ENCODE measurements around the gene F2RL3. TPM values are rescaled to one million over a fixed set of nuclear protein-coding genes. Genes with fewer than 3 reads are reported as not detected.
A peak's percentile ranks its signal among the peaks of the same experiment; 100 is the strongest.

The F2RL3 gene
- total and polyA plus RNA-seq, 9 of the 15 experiments (the other 6 are each of a cell fraction or from before 2014, with no cell fraction given) = 1.4 to 27.6 (median 11.9) TPM

DNA sequence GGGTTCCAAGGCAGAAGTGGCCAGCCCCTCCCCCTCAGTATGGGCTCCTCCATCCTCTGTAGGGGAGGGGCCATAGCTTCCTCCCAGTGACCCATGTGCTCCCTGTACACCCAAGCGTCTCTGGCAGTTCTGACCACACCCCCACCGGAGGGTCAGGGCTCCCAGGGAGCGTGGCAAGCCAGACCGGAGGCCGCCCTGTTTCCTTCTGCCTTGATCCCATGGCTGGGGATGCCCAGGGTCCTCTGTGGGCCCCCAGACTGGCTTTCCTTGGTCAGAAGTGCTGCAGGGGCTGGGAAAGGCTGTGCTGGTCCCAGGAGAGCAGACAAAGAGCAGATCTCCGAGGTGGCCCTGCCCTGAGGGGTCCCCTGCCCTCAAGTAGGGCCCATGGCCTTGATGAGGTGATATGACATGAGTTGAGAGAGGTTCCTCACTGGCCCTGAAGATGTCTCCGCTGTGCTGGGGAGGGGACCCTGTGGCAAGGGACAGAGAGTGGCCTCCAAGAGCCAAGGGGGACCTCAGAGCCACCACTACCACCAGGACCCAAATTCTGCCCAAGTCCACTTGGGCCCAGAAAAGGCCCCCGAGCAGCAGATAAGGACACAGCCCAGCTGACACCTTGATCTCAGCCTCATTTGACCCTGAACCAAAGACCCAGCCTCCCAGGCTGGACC lies 7.8 kb upstream of the F2RL3 start:
- Histone ChIP-seq H3K4me3 (no peak overlapping the region), H4K20me1 (replicated peaks; ENCODE audit: control insufficient read depth, insufficient read depth, low read length) (no peaks in the 10 kb centered on the region), H3K9me3 (replicated peaks; ENCODE audit: control insufficient read depth, insufficient read depth, low read depth, low read length) (peaks cover 13% of the 10 kb centered on the region), H3K36me3 (ENCODE audit: control insufficient read depth, insufficient read depth, low read length) (peaks cover 43% of the 10 kb centered on the region; the same call in 2 of the 3 replicates), H3K79me2 (ENCODE audit: control insufficient read depth, insufficient read depth, low read length) (no peaks in the 10 kb centered on the region), H3K27ac (ENCODE audit: extremely low read depth, low read depth, low read length) (no peak overlapping the region), H2AFZ (ENCODE audit: low read depth, low read length) (no peak overlapping the region), H3K9ac (ENCODE audit: insufficient read depth in 1 of 2, low read depth in 2 of 2, low read length in 2 of 2) (no peak overlapping the region), H3K4me1 (replicated peaks in 1 of 2; ENCODE audit: control insufficient read depth in 2 of 2, insufficient read depth in 2 of 2, low read length in 2 of 2) (peaks cover 0 to 9% of the 10 kb centered on the region in 2 experiments; a peak in 2 of 5 replicates), H3K4me2 (ENCODE audit: insufficient read depth, low read length) (no peak overlapping the region), H3K27me3 (ENCODE audit: control insufficient read depth in 2 of 2, insufficient read depth in 2 of 2, low read length in 2 of 2) (no peaks in the 10 kb centered on the region), H3K9me1 (ENCODE audit: control insufficient read depth, insufficient read depth, low read length) (no peaks in the 10 kb centered on the region)
- intact Hi-C loops (cut with micrococcal nuclease) (no loop called here), in situ Hi-C loops (cut with MboI) (no loop called here)
- no peak for FAIRE-seq
- DNase-seq (ENCODE audit: extremely low read depth in 1 of 4, low spot score in 3 of 4) = no peak
- POLR2A ChIA-PET = no interaction called here
- BruUV-seq (replicated peaks) = no TSS peak
- WGBS (ENCODE audit: insufficient coverage, low coverage, missing lambda C conversion rate) = 85% methylated on average over 7 of the region's 8 CpGs
- TF ChIP-seq POLR2G (IDR thresholded peaks at IDR 0.05; ENCODE audit: low read depth, low read length) = peak; percentile 52; the same call in 1 of the 2 replicates
- TF ChIP-seq, protein P1, sequence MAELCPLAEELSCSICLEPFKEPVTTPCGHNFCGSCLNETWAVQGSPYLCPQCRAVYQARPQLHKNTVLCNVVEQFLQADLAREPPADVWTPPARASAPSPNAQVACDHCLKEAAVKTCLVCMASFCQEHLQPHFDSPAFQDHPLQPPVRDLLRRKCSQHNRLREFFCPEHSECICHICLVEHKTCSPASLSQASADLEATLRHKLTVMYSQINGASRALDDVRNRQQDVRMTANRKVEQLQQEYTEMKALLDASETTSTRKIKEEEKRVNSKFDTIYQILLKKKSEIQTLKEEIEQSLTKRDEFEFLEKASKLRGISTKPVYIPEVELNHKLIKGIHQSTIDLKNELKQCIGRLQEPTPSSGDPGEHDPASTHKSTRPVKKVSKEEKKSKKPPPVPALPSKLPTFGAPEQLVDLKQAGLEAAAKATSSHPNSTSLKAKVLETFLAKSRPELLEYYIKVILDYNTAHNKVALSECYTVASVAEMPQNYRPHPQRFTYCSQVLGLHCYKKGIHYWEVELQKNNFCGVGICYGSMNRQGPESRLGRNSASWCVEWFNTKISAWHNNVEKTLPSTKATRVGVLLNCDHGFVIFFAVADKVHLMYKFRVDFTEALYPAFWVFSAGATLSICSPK (IDR thresholded peaks at IDR 0.05; ENCODE audit: borderline replicate concordance) = no peak
- no peak for ATAC-seq
- CTCF ChIA-PET (ENCODE audit: low intra/inter-chr PET ratio) = no interaction called here

DNA sequence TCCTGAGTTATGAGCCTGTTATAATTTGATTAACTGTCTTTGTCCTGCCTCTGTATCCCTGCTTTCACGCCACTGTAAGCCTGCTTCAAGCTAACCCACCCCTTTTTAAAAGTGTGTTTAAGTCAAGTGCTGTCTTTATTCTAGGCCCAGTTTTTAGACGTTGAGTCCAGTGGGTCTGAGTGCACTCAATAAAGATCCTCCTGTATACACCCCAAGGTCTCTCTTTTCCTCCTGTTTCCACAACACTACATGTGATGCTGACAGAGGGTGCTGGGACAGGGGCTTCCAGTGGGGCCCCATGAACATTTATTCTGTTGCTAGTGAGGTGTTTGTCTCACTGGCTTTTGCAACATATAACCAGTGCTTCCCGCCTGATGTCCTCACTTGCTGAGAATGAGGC lies 6.7 kb upstream of the F2RL3 start:
- Histone ChIP-seq H3K36me3 (ENCODE audit: control insufficient read depth, insufficient read depth, low read length) (peaks cover 32% of the 10 kb centered on the region; the same call in 2 of the 3 replicates), H2AFZ (ENCODE audit: low read depth, low read length) (no peak overlapping the region), H3K4me1 (replicated peaks in 1 of 2; ENCODE audit: control insufficient read depth in 2 of 2, insufficient read depth in 2 of 2, low read length in 2 of 2) (peaks cover 5 to 8% of the 10 kb centered on the region in 2 experiments; a peak in 4 of 5 replicates), H3K9me1 (ENCODE audit: control insufficient read depth, insufficient read depth, low read length) (no peaks in the 10 kb centered on the region), H3K27ac (ENCODE audit: extremely low read depth, low read depth, low read length) (no peak overlapping the region), H3K4me3 (no peak overlapping the region), H3K27me3 (ENCODE audit: control insufficient read depth in 2 of 2, insufficient read depth in 2 of 2, low read length in 2 of 2) (no peaks in the 10 kb centered on the region), H3K9me3 (replicated peaks; ENCODE audit: control insufficient read depth, insufficient read depth, low read depth, low read length) (peaks cover 13% of the 10 kb centered on the region), H3K4me2 (ENCODE audit: insufficient read depth, low read length) (no peak overlapping the region), H3K9ac (ENCODE audit: insufficient read depth in 1 of 2, low read depth in 2 of 2, low read length in 2 of 2) (no peak overlapping the region), H3K79me2 (ENCODE audit: control insufficient read depth, insufficient read depth, low read length) (no peaks in the 10 kb centered on the region), H4K20me1 (replicated peaks; ENCODE audit: control insufficient read depth, insufficient read depth, low read length) (no peaks in the 10 kb centered on the region)
- BruUV-seq (replicated peaks) = no TSS peak
- ATAC-seq (no peak), DNase-seq (ENCODE audit: extremely low read depth in 1 of 4, low spot score in 3 of 4) (peak in 1 of 4 experiments; percentile 32), FAIRE-seq (no peak)
- in situ Hi-C loops (cut with MboI) = no loop called here
- POLR2A ChIA-PET = interaction anchor here (0.7 kb wide), 1 partner anchor 112 kb away, joined by 3 read pairs; no protein-coding TSS in a partner anchor
- CTCF ChIA-PET (ENCODE audit: low intra/inter-chr PET ratio) = no interaction called here
- intact Hi-C loops (cut with micrococcal nuclease) = no loop called here
- WGBS (ENCODE audit: insufficient coverage, low coverage, missing lambda C conversion rate) = 55% methylated on average over 3 of the region's 3 CpGs
- TF ChIP-seq ZBTB1 (CRISPR knock-in tag; IDR thresholded peaks at IDR 0.05; ENCODE audit: borderline replicate concordance, low read depth) (no peak), HLTF (IDR thresholded peaks at IDR 0.05) (0 out of 2 replicates have a peak, but pooled peaks have one; percentile 59), KLF6 (CRISPR knock-in tag; IDR thresholded peaks at IDR 0.05; ENCODE audit: borderline replicate concordance) (no peak), MCM3 (IDR thresholded peaks at IDR 0.05) (no peak), SRSF3 (IDR thresholded peaks at IDR 0.05; ENCODE audit: insufficient read depth, low read length) (no peak), OTX1 (CRISPR knock-in tag; IDR thresholded peaks at IDR 0.05) (no peak), SETDB1 (IDR thresholded peaks at IDR 0.05; ENCODE audit: low read length) (no peak), ZNF551 (CRISPR knock-in tag; IDR thresholded peaks at IDR 0.05) (no peak), KLF10 (CRISPR knock-in tag; IDR thresholded peaks at IDR 0.05) (no peak), SREBF1 (IDR thresholded peaks at IDR 0.05; ENCODE audit: borderline replicate concordance, low read depth, low read length) (no peak)
- TF ChIP-seq, protein P2, sequence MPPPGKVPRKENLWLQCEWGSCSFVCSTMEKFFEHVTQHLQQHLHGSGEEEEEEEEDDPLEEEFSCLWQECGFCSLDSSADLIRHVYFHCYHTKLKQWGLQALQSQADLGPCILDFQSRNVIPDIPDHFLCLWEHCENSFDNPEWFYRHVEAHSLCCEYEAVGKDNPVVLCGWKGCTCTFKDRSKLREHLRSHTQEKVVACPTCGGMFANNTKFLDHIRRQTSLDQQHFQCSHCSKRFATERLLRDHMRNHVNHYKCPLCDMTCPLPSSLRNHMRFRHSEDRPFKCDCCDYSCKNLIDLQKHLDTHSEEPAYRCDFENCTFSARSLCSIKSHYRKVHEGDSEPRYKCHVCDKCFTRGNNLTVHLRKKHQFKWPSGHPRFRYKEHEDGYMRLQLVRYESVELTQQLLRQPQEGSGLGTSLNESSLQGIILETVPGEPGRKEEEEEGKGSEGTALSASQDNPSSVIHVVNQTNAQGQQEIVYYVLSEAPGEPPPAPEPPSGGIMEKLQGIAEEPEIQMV (tag; conservative IDR thresholded peaks at IDR 0.05; ENCODE audit: low read depth) = no peak
